ENCODE results near the gene COL17A1. TPM values are rescaled to one million over a fixed set of nuclear protein-coding genes. Genes with fewer than 3 reads are reported as not detected.

The COL17A1 gene
- total and polyA plus RNA-seq, 2 of the 13 experiments (the other 11 are each of a cell fraction or from before 2014, with no cell fraction given), result 0.03 TPM; not detected in 1

DNA sequence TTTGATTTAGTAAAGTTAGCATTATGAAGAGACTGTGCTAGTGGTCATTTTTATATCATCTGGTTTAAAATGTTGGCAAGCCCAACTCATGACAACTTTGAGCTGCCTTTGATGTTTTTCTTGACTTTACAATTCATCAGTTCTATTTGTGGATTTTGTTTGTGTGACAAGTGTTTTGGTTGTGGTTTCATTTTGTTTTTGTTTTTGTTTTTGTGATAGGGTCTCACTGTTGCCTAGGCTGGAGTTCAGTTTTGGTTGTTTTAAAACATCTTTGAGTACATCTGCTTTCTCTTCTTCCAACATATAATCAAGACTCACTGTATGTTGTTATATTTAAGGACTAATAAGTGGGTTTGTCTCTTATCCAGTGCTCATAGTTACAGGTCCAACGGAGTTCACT, 18.7 kb upstream of the COL17A1 start:
- Histone ChIP-seq H4K20me1 (ENCODE audit: insufficient read depth, low read length) (no peaks in the 10 kb centered on the region), H3K4me3 (replicated peaks in 1 of 3; ENCODE audit: insufficient read depth in 1 of 3, low read depth in 2 of 3, low read length in 3 of 3) (no peak overlapping the region), H3K4me1 (ENCODE audit: insufficient read depth, low read length) (peaks cover 1% of the 10 kb centered on the region; the same call in 1 of the 2 replicates), H3K4me2 (ENCODE audit: low read depth, low read length) (no peak overlapping the region), H3K36me3 (replicated peaks in 1 of 2; ENCODE audit: control insufficient read depth in 1 of 2, insufficient read depth in 2 of 2, low read length in 2 of 2) (no peaks in the 10 kb centered on the region), H3K27ac (ENCODE audit: extremely low read length, insufficient read depth, low read length) (no peak overlapping the region), H3K27me3 (ENCODE audit: control insufficient read depth in 1 of 2, insufficient read depth in 2 of 2, low read length in 2 of 2) (no peaks in the 10 kb centered on the region; a peak in 1 of 5 replicates), H2AFZ (ENCODE audit: low read length) (no peak overlapping the region), H3K9ac (ENCODE audit: insufficient read depth, low read depth, low read length) (no peak overlapping the region), H3K79me2 (ENCODE audit: insufficient read depth, low read length) (no peaks in the 10 kb centered on the region), H3K9me3 (ENCODE audit: low read length) (no peaks in the 10 kb centered on the region)
- DNase-seq (ENCODE audit: low spot score) (no peak), FAIRE-seq (no peak), ATAC-seq (no peak)
- WGBS (ENCODE audit: low lambda C conversion rate), result 0% methylated on average over 1 of the region's 1 CpG
- ChIA-PET POLR2A (no interaction called here), CTCF (ENCODE audit: low intra/inter-chr PET ratio, low total read pairs) (no interaction called here)
- BruUV-seq (replicated peaks), result no TSS peak
- in situ Hi-C loops (cut with HindIII; ENCODE audit: extremely low pct_ligation_motif_present, low pct_unique_long_range_greater_than_20kb) (no loop called here), intact Hi-C loops (cut with micrococcal nuclease; ENCODE audit: unreplicated experiment) (no loop called here)
- TF ChIP-seq, protein P1, sequence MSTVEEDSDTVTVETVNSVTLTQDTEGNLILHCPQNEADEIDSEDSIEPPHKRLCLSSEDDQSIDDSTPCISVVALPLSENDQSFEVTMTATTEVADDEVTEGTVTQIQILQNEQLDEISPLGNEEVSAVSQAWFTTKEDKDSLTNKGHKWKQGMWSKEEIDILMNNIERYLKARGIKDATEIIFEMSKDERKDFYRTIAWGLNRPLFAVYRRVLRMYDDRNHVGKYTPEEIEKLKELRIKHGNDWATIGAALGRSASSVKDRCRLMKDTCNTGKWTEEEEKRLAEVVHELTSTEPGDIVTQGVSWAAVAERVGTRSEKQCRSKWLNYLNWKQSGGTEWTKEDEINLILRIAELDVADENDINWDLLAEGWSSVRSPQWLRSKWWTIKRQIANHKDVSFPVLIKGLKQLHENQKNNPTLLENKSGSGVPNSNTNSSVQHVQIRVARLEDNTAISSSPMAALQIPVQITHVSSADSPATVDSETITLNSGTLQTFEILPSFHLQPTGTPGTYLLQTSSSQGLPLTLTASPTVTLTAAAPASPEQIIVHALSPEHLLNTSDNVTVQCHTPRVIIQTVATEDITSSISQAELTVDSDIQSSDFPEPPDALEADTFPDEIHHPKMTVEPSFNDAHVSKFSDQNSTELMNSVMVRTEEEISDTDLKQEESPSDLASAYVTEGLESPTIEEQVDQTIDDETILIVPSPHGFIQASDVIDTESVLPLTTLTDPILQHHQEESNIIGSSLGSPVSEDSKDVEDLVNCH (CRISPR knock-in tag; IDR thresholded peaks at IDR 0.05), result no peak
- TF ChIP-seq, protein P2, sequence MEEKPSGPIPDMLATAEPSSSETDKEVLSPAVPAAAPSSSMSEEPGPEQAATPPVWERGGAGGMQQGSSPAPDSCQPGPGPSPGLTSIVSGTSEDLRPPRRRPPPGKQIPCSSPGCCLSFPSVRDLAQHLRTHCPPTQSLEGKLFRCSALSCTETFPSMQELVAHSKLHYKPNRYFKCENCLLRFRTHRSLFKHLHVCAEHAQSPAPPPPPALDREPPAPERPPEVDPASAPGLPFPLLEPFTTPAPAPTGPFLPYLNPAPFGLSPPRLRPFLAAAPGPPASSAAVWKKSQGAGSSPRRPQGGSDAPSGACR (CRISPR knock-in tag; IDR thresholded peaks at IDR 0.05), result no peak
- TF ChIP-seq, protein P3, sequence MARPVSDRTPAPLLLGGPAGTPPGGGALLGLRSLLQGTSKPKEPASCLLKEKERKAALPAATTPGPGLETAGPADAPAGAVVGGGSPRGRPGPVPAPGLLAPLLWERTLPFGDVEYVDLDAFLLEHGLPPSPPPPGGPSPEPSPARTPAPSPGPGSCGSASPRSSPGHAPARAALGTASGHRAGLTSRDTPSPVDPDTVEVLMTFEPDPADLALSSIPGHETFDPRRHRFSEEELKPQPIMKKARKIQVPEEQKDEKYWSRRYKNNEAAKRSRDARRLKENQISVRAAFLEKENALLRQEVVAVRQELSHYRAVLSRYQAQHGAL (CRISPR knock-in tag; IDR thresholded peaks at IDR 0.05; ENCODE audit: not compliant biosample characterization), result no peak
- TF ChIP-seq MED13 (CRISPR knock-in tag; IDR thresholded peaks at IDR 0.05) (no peak), NFRKB (IDR thresholded peaks at IDR 0.05) (no peak), ZNF598 (CRISPR knock-in tag; IDR thresholded peaks at IDR 0.05; ENCODE audit: borderline replicate concordance) (no peak), GATAD2A (CRISPR knock-in tag; IDR thresholded peaks at IDR 0.05) (no peak), ZNF720 (CRISPR knock-in tag; IDR thresholded peaks at IDR 0.05) (no peak), SNAI1 (CRISPR knock-in tag; IDR thresholded peaks at IDR 0.05; ENCODE audit: borderline replicate concordance) (no peak), ZNF121 (CRISPR knock-in tag; IDR thresholded peaks at IDR 0.05) (no peak), ZZZ3 (CRISPR knock-in tag; IDR thresholded peaks at IDR 0.05; ENCODE audit: borderline replicate concordance) (no peak), ZNF674 (CRISPR knock-in tag; IDR thresholded peaks at IDR 0.05; ENCODE audit: low read depth) (no peak), KLF12 (CRISPR knock-in tag; IDR thresholded peaks at IDR 0.05; ENCODE audit: borderline replicate concordance) (no peak), ZNF256 (CRISPR knock-in tag; conservative IDR thresholded peaks at IDR 0.05) (no peak)
- TF ChIP-seq, protein P4, sequence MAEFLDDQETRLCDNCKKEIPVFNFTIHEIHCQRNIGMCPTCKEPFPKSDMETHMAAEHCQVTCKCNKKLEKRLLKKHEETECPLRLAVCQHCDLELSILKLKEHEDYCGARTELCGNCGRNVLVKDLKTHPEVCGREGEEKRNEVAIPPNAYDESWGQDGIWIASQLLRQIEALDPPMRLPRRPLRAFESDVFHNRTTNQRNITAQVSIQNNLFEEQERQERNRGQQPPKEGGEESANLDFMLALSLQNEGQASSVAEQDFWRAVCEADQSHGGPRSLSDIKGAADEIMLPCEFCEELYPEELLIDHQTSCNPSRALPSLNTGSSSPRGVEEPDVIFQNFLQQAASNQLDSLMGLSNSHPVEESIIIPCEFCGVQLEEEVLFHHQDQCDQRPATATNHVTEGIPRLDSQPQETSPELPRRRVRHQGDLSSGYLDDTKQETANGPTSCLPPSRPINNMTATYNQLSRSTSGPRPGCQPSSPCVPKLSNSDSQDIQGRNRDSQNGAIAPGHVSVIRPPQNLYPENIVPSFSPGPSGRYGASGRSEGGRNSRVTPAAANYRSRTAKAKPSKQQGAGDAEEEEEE (CRISPR knock-in tag; IDR thresholded peaks at IDR 0.05; ENCODE audit: borderline replicate concordance), result no peak
